Thyroid gland (tissue), 4 donors: ENCODE results near the gene CHST8.

Source experiments
- CTCF ChIP-seq, 6 experiments: fragments of 200-600 bp in 3 of 6; fragments of 450-650 bp in 3 of 6; sonication (generic) in 3 of 6; IDR thresholded peaks; one replicate each; pipeline ENCODE4 v1.5.1; 2016 to 2019; ENCODE audit warnings: antibody characterized with exemption in 6 of 6, mild to moderate bottlenecking in 2 of 6, inconsistent platforms in 1 of 6, moderate library complexity in 1 of 6
- POLR2A ChIP-seq, 2 donors: fragments of 450-650 bp; IDR thresholded peaks; one replicate each; pipeline ENCODE4 v1.6.1; 2017; ENCODE audit warnings: antibody characterized with exemption in 2 of 2, mild to moderate bottlenecking in 2 of 2, moderate library complexity in 1 of 2

GRCh38 chr19:33622809-33623511 lies 1.2 kb downstream of the CHST8 start:
- no peak for TF ChIP-seq POLR2A (IDR thresholded peaks at IDR 0.05)
- no peak for TF ChIP-seq CTCF (IDR thresholded peaks at IDR 0.05)
